Liver (tissue), 9 donors: Measurements from ENCODE around the gene GATAD1. TPM values are rescaled to one million over a fixed set of nuclear protein-coding genes. Genes with fewer than 3 reads are reported as not detected.

Source experiments
- DNase-seq: peaks from one replicate; pipeline ENCODE4 v3.0.0-alpha.2; 2017; ENCODE audit warnings: low spot score
- H3K27ac ChIP-seq, 2 donors: one replicate each; pipeline ENCODE4 v1.7.0; 2013; ENCODE audit warnings: inconsistent platforms in 2 of 2, low read length in 2 of 2, control low read depth in 1 of 2, low read depth in 1 of 2, mild to moderate bottlenecking in 1 of 2
- H3K27me3 ChIP-seq, 4 donors: one replicate each; pipeline versions ENCODE4 v1.6.1 to v1.7.0; 2013; ENCODE audit warnings: low read length in 3 of 4, inconsistent platforms in 1 of 4, mild to moderate bottlenecking in 1 of 4, moderate library complexity in 1 of 4; ENCODE audit not compliant: control insufficient read depth in 4 of 4, insufficient read depth in 4 of 4
- H3K36me3 ChIP-seq, 4 donors: one replicate each; pipeline versions ENCODE4 v1.6.1 to v1.7.0; 2013; ENCODE audit warnings: low read length in 3 of 4, mild to moderate bottlenecking in 3 of 4, low read depth in 1 of 4, moderate library complexity in 1 of 4; ENCODE audit not compliant: control insufficient read depth in 4 of 4, insufficient read depth in 3 of 4
- H3K4me1 ChIP-seq, 4 donors: one replicate each; pipeline versions ENCODE4 v1.6.1 to v1.7.0; 2013; ENCODE audit warnings: low read length in 3 of 4, mild to moderate bottlenecking in 3 of 4, moderate library complexity in 1 of 4; ENCODE audit not compliant: control insufficient read depth in 4 of 4, insufficient read depth in 4 of 4
- H3K4me3 ChIP-seq, 3 donors: one replicate each; pipeline versions ENCODE4 v1.6.1 to v1.7.0; 2013; ENCODE audit warnings: low read length in 3 of 3, control low read depth in 1 of 3, low read depth in 1 of 3, mild to moderate bottlenecking in 1 of 3
- H3K9ac ChIP-seq, 2 donors: one replicate each; pipeline ENCODE4 v1.7.0; 2013; ENCODE audit warnings: low read length in 2 of 2, mild to moderate bottlenecking in 2 of 2, moderate library complexity in 2 of 2, control low read depth in 1 of 2, low read depth in 1 of 2
- H3K9me3 ChIP-seq, 4 donors: one replicate each; pipeline versions ENCODE4 v1.6.1 to v1.7.0; 2013; ENCODE audit warnings: low read length in 3 of 4; ENCODE audit not compliant: control insufficient read depth in 4 of 4
- ATF3 ChIP-seq: IDR thresholded peaks from 2 replicates; pipeline ENCODE4 v1.6.1; 2016; ENCODE audit warnings: antibody characterized with exemption
- EGR1 ChIP-seq, 2 donors: IDR thresholded peaks; 2 replicates each; pipeline ENCODE4 v1.6.1; 2016 to 2018; ENCODE audit warnings: antibody characterized with exemption in 2 of 2, low read depth in 2 of 2
- FOXA2 ChIP-seq: IDR thresholded peaks from 2 replicates; pipeline ENCODE4 v1.6.1; 2016; ENCODE audit warnings: antibody characterized with exemption
- GABPA ChIP-seq, 2 donors: IDR thresholded peaks in 1 of 2; conservative IDR thresholded peaks in 1 of 2; 2 replicates each; pipeline ENCODE4 v1.6.1; 2016; ENCODE audit warnings: antibody characterized with exemption in 2 of 2, mild to moderate bottlenecking in 1 of 2, moderate library complexity in 1 of 2
- HNF4A ChIP-seq, 2 donors: conservative IDR thresholded peaks; 2 replicates each; pipeline ENCODE4 v1.6.1; 2016; ENCODE audit warnings: antibody characterized with exemption in 2 of 2, mild to moderate bottlenecking in 2 of 2
- HNF4G ChIP-seq: IDR thresholded peaks from 2 replicates; pipeline ENCODE4 v1.6.1; 2016; ENCODE audit warnings: antibody characterized with exemption
- JUND ChIP-seq, 2 donors: IDR thresholded peaks; 2 replicates each; pipeline ENCODE4 v1.6.1; 2016; ENCODE audit warnings: antibody characterized with exemption in 2 of 2
- MAX ChIP-seq: IDR thresholded peaks from 2 replicates; pipeline ENCODE4 v1.6.1; 2016; ENCODE audit warnings: antibody characterized with exemption
- NR2F2 ChIP-seq: IDR thresholded peaks from 2 replicates; pipeline ENCODE4 v1.6.1; 2016; ENCODE audit warnings: antibody characterized with exemption
- RAD21 ChIP-seq, 2 donors: IDR thresholded peaks; 2 replicates each; pipeline ENCODE4 v1.6.1; 2016; ENCODE audit warnings: antibody characterized with exemption in 2 of 2, mild to moderate bottlenecking in 2 of 2
- REST ChIP-seq: IDR thresholded peaks from 2 replicates; pipeline ENCODE4 v1.6.1; 2016; ENCODE audit warnings: antibody characterized with exemption, mild to moderate bottlenecking
- RXRA ChIP-seq, 2 donors: IDR thresholded peaks; 2 replicates each; pipeline ENCODE4 v1.6.1; 2017 to 2018; ENCODE audit warnings: antibody characterized with exemption in 2 of 2, mild to moderate bottlenecking in 1 of 2
- SP1 ChIP-seq: IDR thresholded peaks from 2 replicates; pipeline ENCODE4 v1.6.1; 2018; ENCODE audit warnings: antibody characterized with exemption, mild to moderate bottlenecking
- TAF1 ChIP-seq: conservative IDR thresholded peaks from 2 replicates; pipeline ENCODE4 v1.6.1; 2016; ENCODE audit warnings: antibody characterized with exemption, mild to moderate bottlenecking
- ZBTB33 ChIP-seq: IDR thresholded peaks from 2 replicates; pipeline ENCODE4 v1.6.1; 2016; ENCODE audit warnings: antibody characterized with exemption
- WGBS: extraction: QIAGEN DNeasy Blood & Tissue Kit; methylation state at CpG from one replicate; pipeline ENCODE4 v1.1.7; 2013; 5-methylcytosine and 5-hydroxymethylcytosine counted together
- polyA plus RNA-seq, 2 donors: library from polyadenylated mRNA; stranded (reverse) in 1 of 2; unstranded in 1 of 2; fragments of 200-250 nt in 1 of 2; fragments of >200 nt in 1 of 2; fragmentation: Nextera tagmentation in 1 of 2; extraction: Ambion mirVana in 1 of 2; gene quantifications; one replicate each; pipeline versions ENCODE4 v1.2.1 to v1.2.3, GENCODE V29; 2013 to 2015
- total RNA-seq, 2 donors: library from RNA; depleted of rRNA; stranded (reverse); fragments of >200 nt; gene quantifications; one replicate each; pipeline ENCODE4 v1.2.3, GENCODE V29; 2014
- donor health status: healthy.
- donor health status: healthy.
- donor health status: healthy.
- donor health status: healthy.
- donor health status: healthy.

The GATAD1 gene
- total and polyA plus RNA-seq, 4 donors = 7.8 to 22.8 (median 10.8) TPM

- DNase-seq = no peak
- Histone ChIP-seq H3K27me3 (no peaks in the 10 kb centered on the region), H3K4me1 (no peaks in the 10 kb centered on the region), H3K9ac (no peak overlapping the region), H3K4me3 (no peak overlapping the region), H3K9me3 (no peaks in the 10 kb centered on the region), H3K27ac (no peak overlapping the region), H3K36me3 (peaks cover 4 to 21% (median 19%) of the 10 kb centered on the region in 4 donors)
- TF ChIP-seq HNF4G (no peak), JUND (IDR thresholded peaks at IDR 0.05) (no peak), REST (no peak), RXRA (IDR thresholded peaks at IDR 0.05) (no peak), TAF1 (no peak), GABPA (IDR thresholded peaks at IDR 0.05 in 1 of 2, conservative IDR thresholded peaks at IDR 0.05 in 1 of 2) (no peak), NR2F2 (no peak), MAX (no peak), ZBTB33 (no peak), ATF3 (no peak), SP1 (no peak), RAD21 (IDR thresholded peaks at IDR 0.05) (no peak), FOXA2 (no peak), HNF4A (conservative IDR thresholded peaks at IDR 0.05) (no peak), EGR1 (IDR thresholded peaks at IDR 0.05; ENCODE audit: low read depth in 2 of 2) (no peak)
- WGBS = 93% methylated on average over 2 of the region's 2 CpGs
Measured at GRCh38 chr7:92485267-92485892, 38.1 kb downstream of the GATAD1 start.

- Histone ChIP-seq H3K4me3 (no peak overlapping the region), H3K27me3 (no peaks in the 10 kb centered on the region), H3K9ac (no peak overlapping the region), H3K27ac (no peak overlapping the region), H3K36me3 (peaks cover 5 to 25% (median 22%) of the 10 kb centered on the region in 4 donors), H3K4me1 (no peaks in the 10 kb centered on the region), H3K9me3 (no peaks in the 10 kb centered on the region)
- no peak for TF ChIP-seq RAD21 (IDR thresholded peaks at IDR 0.05)
- TF ChIP-seq HNF4G = no peak
- DNase-seq = no peak
- 89% methylated on average over 2 of the region's 2 CpGs for WGBS
Measured at GRCh38 chr7:92485974-92486373, 38.7 kb downstream of the GATAD1 start.
